Measurements from ENCODE around the gene SOX5.
A peak's percentile ranks its signal among the peaks of the same experiment; 100 is the strongest.
"Not testable (repeated sequence)": the region's sequence is repeated elsewhere in the genome, so short reads cannot be mapped to it uniquely, and the experiment has no call there.

The SOX5 gene

GRCh38 chr12:23543767-23544166 is 405.7 kb downstream of the SOX5 start:
- no peak for DNase-seq (ENCODE audit: low spot score)

- DNase-seq (ENCODE audit: low spot score) = no peak
Measured at GRCh38 chr12:23542187-23542586, 407.3 kb downstream of the SOX5 start.

- DNase-seq (ENCODE audit: low spot score) = no peak
Measured at GRCh38 chr12:23540572-23540971, 408.9 kb downstream of the SOX5 start.

- no peak for DNase-seq (ENCODE audit: low spot score)
Measured at GRCh38 chr12:23536293-23536692, 413.2 kb downstream of the SOX5 start.

- DNase-seq (ENCODE audit: low spot score) = no peak
Measured at GRCh38 chr12:23535441-23535840, 414.0 kb downstream of the SOX5 start.

GRCh38 chr12:23534196-23534595 is 415.3 kb downstream of the SOX5 start:
- no peak for DNase-seq (ENCODE audit: low spot score)

- DNase-seq (ENCODE audit: low spot score) = no peak
Measured at GRCh38 chr12:23533699-23534098, 415.8 kb downstream of the SOX5 start.

GRCh38 chr12:23533265-23533664 is 416.2 kb downstream of the SOX5 start:
- DNase-seq (ENCODE audit: low spot score) = no peak

GRCh38 chr12:23528316-23528715 is 421.2 kb downstream of the SOX5 start:
- no peak for DNase-seq (ENCODE audit: low spot score)

- DNase-seq (ENCODE audit: low spot score) = no peak
Measured at GRCh38 chr12:23525450-23526072, 423.9 kb downstream of the SOX5 start.

- DNase-seq (ENCODE audit: low spot score) = no peak
Measured at GRCh38 chr12:23523339-23523738, 426.1 kb downstream of the SOX5 start.

GRCh38 chr12:23519444-23519843 is 430.0 kb downstream of the SOX5 start:
- DNase-seq (ENCODE audit: low spot score) = not testable (repeated sequence)

- DNase-seq (ENCODE audit: low spot score) = not testable (repeated sequence)
Measured at GRCh38 chr12:23515785-23516184, 433.7 kb downstream of the SOX5 start.

- no peak for DNase-seq (ENCODE audit: low spot score)
Measured at GRCh38 chr12:23510484-23510883, 439.0 kb downstream of the SOX5 start.

- DNase-seq (ENCODE audit: low spot score) = not testable (repeated sequence)
Measured at GRCh38 chr12:23509832-23510231, 439.6 kb downstream of the SOX5 start.

- not testable (repeated sequence) for DNase-seq (ENCODE audit: low spot score)
Measured at GRCh38 chr12:23507785-23508184, 441.7 kb downstream of the SOX5 start.

GRCh38 chr12:23505736-23506135 is 443.7 kb downstream of the SOX5 start:
- DNase-seq (ENCODE audit: low spot score) = not testable (repeated sequence)

GRCh38 chr12:23504641-23505399 is 444.6 kb downstream of the SOX5 start:
- no peak for DNase-seq (ENCODE audit: low spot score)

- DNase-seq (ENCODE audit: low spot score) = peak; percentile 12
Measured at GRCh38 chr12:23504043-23504442, 445.4 kb downstream of the SOX5 start.

- no peak for DNase-seq (ENCODE audit: low spot score)
Measured at GRCh38 chr12:23503544-23503943, 445.9 kb downstream of the SOX5 start.

GRCh38 chr12:23502259-23502658 is 447.2 kb downstream of the SOX5 start:
- DNase-seq (ENCODE audit: low spot score) = no peak

GRCh38 chr12:23495472-23495871 is 454.0 kb downstream of the SOX5 start:
- DNase-seq (ENCODE audit: low spot score) = no peak

- DNase-seq (ENCODE audit: low spot score) = no peak
Measured at GRCh38 chr12:23493672-23494071, 455.8 kb downstream of the SOX5 start.

- DNase-seq (ENCODE audit: low spot score) = not testable (repeated sequence)
Measured at GRCh38 chr12:23491029-23491428, 458.4 kb downstream of the SOX5 start.
